GM12872 (cell line): Measurements from ENCODE around the gene PKD1.

ENCODE experiments used
- TF ChIP-seq, protein P1 (sequence below): IDR thresholded peaks from 3 replicates; pipeline ENCODE4 v1.5.1; 2011; ENCODE audit warnings: low read depth, mild to moderate bottlenecking, low read length, moderate library complexity; ENCODE audit not compliant: insufficient read depth

Gene PKD1

DNA sequence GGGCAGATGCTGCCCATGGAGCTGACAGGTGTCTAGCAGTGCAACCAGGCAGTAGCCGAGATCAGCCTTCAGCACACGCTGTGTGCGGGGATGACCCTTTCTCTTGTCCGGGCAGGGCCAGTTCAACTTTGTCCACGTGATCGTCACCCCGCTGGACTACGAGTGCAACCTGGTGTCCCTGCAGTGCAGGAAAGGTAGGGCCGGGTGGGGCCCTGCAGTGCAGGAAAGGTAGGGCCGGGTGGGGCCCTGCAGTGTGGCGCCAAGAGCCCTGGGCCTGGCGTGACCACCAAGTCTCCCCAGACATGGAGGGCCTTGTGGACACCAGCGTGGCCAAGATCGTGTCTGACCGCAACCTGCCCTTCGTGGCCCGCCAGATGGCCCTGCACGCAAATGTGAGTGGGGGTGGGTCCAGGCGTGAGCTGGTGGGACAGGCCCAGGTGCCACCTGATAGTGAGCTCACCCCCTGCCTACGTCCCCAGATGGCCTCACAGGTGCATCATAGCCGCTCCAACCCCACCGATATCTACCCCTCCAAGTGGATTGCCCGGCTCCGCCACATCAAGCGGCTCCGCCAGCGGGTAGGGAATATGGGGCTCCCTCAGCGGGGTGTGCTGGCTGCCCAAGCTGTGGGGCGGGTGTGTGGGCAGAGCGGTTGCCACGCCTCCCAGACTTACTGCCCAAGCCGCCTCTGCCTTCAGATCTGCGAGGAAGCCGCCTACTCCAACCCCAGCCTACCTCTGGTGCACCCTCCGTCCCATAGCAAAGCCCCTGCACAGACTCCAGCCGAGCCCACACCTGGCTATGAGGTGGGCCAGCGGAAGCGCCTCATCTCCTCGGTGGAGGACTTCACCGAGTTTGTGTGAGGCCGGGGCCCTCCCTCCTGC lies 47.7 kb downstream of the PKD1 start:
- TF ChIP-seq, protein P1, sequence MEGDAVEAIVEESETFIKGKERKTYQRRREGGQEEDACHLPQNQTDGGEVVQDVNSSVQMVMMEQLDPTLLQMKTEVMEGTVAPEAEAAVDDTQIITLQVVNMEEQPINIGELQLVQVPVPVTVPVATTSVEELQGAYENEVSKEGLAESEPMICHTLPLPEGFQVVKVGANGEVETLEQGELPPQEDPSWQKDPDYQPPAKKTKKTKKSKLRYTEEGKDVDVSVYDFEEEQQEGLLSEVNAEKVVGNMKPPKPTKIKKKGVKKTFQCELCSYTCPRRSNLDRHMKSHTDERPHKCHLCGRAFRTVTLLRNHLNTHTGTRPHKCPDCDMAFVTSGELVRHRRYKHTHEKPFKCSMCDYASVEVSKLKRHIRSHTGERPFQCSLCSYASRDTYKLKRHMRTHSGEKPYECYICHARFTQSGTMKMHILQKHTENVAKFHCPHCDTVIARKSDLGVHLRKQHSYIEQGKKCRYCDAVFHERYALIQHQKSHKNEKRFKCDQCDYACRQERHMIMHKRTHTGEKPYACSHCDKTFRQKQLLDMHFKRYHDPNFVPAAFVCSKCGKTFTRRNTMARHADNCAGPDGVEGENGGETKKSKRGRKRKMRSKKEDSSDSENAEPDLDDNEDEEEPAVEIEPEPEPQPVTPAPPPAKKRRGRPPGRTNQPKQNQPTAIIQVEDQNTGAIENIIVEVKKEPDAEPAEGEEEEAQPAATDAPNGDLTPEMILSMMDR: no peak

DNA sequence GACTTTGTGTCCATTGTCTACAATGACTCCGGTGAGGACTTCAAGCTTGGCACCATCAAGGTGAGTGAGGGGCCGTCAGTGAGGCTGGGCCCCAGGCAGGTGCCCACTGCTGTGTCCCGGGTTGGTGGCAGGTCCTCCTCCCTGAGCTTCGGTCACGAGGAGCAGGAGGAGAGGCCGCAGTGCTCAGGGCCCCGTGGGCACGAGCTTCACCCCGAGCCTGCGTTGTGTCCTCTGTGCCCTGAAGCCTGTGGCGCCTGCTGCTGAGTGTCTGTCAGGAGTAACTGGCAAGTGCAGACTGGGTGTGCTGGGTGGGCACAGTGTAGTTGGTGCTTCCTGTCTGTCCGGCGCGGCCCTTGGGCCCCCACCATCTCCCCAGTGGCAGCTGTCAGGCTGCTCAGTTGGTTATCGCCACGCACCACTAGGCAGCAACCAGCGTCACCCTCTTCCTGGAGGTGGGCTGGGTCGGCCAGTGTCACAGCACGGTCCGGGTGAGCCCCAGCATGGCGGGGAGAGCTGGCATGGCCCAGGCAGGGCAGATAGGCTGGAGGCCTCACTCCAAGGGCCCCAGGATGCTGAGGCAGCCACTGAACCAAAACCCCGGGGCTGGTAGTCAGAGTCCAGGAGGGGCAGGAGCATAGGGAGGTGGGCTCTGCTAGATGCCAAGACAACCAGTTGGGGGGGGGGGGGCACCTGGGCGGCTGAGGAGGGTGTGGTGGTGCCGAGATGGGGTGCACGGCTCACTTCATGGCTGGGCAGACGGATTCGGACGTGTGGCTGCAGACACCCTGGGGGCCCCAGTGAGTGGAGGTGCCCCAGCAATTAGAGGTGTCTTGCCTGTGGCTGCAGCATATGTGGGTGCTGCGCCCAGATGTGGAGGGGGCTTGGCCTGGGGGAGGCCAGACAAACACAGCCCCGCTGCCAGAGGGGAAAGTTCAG lies 48.6 kb downstream of the PKD1 start:
- TF ChIP-seq, protein P1: no peak

DNA sequence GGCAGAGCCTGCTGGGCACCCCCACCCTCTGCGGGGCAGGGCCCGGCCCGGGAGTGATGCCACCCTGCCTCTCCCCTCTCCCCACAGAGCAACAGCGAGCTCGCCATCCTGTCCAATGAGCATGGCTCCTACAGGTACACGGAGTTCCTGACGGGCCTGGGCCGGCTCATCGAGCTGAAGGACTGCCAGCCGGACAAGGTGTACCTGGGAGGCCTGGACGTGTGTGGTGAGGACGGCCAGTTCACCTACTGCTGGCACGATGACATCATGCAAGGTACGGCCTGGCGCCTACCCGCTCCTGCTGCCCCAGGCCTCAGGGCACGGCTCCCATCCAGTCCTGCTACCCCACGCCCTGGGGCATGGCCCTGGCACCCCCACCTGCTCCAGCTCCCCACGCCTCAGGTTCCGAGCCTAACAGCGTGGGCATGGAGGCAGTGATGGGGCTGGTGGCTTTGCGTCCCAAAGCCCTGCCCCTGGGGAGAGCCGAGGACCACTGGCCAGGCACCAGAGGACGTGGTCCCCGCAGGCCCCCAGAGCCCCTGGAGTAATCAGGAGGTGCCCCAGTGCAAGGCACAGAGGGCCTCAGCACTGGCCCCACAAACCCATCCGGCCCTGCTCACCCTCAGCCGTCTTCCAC lies 49.5 kb downstream of the PKD1 start:
- TF ChIP-seq, protein P1: no peak

DNA sequence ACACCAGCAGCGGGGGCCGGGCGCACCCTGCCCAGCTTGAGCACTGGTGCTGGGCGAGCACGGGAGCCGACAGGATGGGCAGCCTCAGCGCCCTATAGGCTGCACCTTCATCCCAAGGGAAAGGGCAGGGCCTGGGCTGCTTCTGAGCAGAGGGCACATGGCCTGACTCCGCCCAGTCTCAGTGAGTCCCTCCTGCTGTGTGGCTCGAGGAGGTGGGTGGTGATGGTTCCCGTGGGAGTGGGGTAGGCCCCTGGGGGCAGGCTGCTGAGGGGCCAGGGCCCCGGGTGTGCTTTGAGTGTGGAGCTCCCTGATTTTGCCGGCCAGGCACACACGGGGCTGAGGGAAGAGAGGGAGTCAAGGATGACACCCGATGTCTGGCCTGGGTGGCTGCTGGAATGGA lies 50.0 kb downstream of the PKD1 start:
- TF ChIP-seq, protein P1: no peak

DNA sequence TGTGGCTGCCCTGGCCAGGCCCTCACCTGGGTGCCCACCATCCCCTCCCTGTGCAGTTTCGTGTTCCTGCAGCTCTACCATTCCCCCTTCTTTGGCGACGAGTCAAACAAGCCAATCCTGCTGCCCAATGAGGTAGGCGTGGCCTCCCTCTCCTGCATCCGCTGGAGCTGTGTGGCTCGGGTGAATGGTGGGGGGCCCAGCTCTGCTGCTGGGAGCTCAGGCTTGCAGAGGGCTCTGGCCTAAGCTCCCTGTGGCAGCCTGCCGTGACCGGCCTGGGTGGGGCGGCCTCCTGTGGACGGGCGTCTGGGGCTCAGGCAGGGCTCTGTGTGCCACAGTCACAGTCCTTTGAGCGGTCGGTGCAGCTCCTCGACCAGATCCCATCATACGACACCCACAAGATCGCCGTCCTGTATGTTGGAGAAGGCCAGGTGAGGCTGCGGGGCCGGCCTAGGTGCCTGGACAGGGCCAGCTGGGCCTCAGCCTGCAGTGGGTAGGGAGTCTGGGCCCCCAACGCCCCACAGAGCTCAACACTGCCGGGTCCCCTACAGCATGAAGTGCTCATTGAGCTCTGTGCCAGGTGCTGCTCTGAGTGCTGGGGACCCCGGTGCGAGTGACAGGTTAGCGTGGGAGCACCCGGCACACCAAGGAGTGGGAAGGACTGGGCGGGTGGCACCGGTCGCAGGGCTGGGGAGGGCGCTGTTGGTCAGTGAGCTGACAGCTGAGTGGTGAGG lies 50.6 kb downstream of the PKD1 start:
- TF ChIP-seq, protein P1: no peak

DNA sequence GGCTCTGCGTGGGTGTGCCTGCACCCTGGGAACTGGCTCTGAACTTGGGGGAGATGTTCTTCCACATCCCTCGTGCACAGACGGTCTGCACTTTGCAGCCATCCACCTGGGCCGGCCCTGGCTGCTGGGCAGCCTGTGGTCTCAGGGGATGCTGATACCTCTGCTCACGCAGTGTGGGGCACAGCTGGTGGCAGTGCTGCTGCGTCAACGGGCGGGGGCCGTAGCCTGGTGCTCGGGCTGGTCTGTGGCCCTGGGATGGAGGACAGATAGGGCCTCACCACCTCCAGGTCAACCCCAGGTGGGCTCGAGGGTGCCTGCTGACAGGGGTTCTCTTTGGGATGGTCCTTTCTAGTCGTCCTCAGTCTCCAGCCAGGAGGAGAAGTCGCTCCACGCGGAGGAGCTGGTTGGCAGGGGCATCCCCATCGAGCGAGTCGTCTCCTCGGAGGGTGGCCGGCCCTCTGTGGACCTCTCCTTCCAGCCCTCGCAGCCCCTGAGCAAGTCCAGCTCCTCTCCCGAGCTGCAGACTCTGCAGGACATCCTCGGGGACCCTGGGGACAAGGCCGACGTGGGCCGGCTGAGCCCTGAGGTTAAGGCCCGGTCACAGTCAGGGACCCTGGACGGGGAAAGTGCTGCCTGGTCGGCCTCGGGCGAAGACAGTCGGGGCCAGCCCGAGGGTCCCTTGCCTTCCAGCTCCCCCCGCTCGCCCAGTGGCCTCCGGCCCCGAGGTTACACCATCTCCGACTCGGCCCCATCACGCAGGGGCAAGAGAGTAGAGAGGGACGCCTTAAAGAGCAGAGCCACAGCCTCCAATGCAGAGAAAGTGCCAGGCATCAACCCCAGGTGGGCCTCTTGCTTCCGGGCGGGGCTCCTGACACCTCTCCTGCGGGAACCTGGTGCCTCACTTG lies 51.6 kb downstream of the PKD1 start:
- TF ChIP-seq, protein P1: no peak
